ENCODE data around the gene NOXA1.
"Not testable (repeated sequence)": the region's sequence is repeated elsewhere in the genome, so short reads cannot be mapped to it uniquely, and the experiment has no call there.

The NOXA1 gene

DNA sequence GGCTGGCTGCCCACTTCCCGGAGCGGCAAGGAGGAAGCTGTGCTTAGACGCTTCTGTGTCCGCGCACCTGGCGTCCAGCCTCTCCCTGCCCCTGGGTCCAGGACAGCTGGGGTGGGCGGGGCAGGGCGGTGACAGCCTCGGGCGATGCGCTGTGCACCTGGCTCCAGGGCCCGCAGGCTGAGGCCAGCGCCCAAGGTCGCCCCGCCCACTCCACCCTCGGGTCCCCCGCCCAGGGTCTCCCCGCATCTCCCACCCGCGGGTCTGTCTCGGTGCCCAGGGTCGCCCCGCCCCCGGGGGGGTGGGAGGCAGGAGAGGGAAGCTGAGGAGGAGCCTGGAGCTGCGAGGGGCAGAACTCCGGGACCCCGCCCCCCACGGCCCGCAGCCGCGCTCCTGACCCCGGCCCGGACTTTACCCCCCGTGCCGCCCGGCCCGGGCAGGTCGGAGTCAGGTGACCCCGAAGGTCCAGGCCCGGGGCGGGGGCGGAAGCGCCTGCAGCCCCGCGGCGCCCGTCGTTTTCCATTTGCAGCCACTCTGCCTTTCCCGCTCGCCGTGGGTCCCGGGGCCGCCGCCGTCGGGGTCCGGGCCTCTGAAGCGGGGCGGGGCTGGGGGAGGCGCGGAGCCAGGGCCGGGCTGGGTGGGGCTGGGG is 18.2 kb downstream of the NOXA1 start, which contains the start of gene ENTPD8:
ENTPD8 (minus strand) TSS at position 69 of the 646 bp plus-strand sequence. CDS start 3,072 bp downstream, outside the sequence.
- DNase-seq = no peak

GRCh38 chr9:137441935-137442321 is 18.7 kb downstream of the NOXA1 start:
- DNase-seq = no peak

DNA sequence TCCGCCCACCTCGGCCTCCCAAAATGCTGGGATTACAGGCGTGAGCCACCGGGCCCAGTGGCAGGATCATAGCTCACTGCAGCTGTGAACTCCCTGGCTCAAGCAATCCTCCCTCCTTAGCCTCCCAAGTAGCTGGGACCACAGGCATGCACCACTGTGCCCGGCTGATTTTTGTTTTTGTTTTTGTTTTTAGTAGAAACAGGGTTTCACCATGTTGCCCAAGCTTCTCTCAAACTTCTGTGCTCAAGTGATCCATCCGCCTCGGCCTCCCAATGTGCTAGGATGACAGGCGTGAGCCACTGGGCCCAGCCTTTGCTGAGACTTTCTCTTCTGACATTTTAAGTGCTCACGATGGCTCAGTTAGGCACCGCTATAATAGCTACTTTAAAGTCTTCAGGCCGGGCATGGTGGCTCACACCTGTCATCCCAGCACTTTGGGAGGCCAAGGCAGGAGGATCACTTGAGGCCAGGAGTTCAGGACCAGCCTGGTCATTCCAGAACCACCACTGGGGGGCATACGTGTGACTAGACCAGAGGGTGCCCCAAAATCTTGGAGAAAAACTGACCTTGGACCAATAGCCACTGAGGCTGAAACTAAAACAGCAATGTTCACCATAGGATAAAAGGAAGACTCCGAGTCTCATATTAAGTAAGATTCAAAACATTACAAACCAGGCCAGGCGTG is 21.1 kb downstream of the NOXA1 start:
- no peak for DNase-seq

DNA sequence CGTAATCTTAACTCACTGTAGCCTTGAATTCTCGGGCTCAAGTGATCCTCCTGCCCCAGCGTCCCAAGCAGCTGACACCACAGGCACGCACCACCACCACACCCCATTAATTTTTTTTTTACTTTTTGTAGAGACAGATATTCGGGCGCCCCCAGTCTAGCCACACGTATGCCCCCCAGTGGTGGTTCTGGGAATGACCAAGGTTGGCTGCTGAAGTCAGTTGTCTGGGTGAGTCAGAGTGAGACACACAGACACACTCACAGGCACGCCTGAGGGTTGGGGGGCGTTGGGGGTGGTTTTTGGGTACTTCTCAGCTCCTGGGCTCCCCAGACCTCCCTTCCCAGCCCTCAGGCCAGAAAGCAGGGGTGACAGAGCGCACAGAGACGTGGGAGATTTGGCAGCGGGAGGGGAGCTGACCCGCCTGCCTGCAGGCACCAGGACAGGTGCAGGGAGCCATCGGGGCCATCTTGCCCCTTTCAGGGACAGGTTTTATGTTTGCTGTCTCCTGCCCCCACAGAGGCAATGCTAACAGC is 22.1 kb downstream of the NOXA1 start:
- peak; percentile 80 to 92 for DNase-seq

DNA sequence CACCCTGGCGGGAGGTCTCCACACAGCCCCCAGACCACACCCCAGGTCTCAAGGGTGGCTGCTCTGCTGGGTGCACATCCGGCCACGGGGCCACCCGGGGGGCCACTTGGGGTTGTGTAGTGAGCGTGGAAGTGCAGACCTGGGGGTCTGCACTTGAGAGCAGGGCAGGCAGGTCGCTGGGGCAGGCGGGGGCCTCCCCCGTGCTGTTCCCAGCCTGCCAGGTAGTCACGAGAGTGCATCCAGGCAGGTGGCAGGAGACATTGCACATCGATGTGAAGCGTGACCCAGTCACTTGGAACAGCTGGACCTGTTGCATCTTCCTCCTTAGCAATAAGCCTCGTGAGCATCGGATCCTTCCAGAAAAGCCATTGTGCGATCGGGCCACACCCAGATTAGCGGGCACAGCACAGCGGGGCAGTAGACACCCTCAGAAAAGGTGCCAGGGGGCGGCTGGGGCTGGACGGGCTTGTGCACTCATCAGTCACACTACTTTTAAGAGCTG is 22.8 kb downstream of the NOXA1 start:
- DNase-seq = no peak

GRCh38 chr9:137446851-137447471 is 23.8 kb downstream of the NOXA1 start:
- no peak for DNase-seq

DNA sequence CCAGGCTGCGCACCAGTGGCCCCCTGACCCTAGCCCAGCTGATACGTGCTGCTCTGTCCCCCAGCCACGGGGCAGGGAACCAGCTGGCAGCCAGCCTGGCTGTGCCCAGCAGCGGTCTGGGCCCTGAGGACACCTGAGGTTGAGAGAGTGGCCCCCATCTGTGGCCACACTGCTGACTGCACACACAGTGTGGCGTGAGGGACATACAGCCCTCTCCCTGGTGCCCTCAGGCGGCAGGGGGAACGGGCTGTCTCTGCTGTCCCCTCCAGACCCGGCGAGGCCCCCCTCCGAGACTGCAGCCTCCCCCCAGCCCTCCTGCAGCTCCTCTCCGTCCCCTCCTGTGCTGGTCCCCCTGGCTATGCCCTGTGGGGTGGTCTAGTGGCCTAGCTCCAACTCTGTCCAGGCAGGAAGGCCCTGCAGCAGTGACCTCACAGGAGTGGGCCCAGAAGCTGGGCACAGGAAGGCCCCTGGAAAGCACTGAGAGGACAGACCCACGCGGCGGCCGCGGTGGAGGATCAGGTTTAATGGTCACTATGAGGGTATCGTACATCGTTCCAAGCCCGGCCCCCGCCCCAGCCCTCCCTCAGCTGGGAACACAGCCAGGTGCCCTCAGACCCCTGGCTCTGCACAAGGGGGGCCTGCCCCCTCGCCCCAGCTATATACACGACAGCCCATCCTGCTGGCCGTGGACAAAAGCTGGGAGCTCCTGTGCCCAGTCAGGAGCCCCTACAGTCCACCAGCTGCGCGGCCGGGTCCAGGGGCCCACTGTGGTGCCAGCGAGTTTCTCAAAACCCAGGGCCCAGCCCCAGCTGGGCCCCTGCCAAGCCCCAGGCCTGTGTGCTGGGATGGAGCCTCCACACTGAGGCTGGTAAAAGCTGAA is 24.8 kb downstream of the NOXA1 start:
- DNase-seq = no peak

DNA sequence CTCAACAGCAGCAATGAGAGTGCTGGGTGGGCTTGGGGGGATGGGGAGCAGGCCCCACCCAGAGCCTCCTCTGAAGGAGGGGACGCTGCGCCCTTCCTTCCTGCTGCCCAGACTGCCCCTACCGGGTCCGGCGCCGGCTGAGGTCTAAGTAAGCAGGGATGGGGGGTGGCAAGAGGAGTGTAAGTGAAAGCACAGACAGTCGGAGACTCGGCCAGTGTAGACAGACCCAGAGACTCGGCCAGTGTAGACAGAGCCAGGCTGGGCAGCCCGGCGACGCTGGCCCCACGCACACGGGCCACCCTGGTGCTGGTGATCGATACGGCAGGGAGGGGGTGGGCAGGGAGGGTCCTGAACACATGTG is 25.4 kb downstream of the NOXA1 start:
- no peak for DNase-seq

- no peak for DNase-seq
Observed at GRCh38 chr9:137449081-137449844, 26.1 kb downstream of the NOXA1 start.

- DNase-seq = peak; percentile 71 to 76
Observed at GRCh38 chr9:137449931-137450538, 26.8 kb downstream of the NOXA1 start.

DNA sequence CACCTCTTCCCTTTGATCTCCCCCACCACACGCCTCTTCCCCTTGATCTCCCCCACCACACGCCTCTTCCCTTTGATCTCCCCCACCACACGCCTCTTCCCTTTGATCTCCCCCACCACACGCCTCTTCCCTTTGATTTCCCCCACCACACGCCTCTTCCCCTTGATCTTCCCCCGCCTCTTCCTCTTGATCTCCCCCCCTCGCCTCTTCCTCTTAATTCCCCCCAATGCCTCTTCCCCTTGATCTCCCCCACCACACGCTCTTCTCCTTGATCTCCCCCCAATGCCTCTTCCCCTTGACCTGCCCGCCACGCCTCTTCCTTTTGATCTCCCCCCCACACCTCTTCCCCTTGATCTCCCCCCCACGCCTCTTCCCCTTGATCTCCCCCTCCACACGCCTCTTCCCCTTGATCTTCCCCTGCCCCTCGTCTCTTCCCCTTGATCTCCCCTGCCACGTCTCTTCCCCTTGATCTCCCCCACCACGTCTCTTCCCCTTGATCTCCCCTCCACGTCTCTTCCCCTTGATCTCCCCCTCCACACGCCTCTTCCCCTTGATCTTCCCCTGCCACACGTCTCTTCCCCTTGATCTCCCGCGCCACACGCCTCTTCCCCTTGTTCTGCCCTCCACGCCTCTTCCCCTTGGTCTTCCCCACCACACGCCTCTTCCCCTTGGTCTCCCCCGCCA is 27.5 kb downstream of the NOXA1 start:
- not testable (repeated sequence) for DNase-seq

- DNase-seq = not testable (repeated sequence)
Observed at GRCh38 chr9:137451264-137452005, 28.2 kb downstream of the NOXA1 start.

DNA sequence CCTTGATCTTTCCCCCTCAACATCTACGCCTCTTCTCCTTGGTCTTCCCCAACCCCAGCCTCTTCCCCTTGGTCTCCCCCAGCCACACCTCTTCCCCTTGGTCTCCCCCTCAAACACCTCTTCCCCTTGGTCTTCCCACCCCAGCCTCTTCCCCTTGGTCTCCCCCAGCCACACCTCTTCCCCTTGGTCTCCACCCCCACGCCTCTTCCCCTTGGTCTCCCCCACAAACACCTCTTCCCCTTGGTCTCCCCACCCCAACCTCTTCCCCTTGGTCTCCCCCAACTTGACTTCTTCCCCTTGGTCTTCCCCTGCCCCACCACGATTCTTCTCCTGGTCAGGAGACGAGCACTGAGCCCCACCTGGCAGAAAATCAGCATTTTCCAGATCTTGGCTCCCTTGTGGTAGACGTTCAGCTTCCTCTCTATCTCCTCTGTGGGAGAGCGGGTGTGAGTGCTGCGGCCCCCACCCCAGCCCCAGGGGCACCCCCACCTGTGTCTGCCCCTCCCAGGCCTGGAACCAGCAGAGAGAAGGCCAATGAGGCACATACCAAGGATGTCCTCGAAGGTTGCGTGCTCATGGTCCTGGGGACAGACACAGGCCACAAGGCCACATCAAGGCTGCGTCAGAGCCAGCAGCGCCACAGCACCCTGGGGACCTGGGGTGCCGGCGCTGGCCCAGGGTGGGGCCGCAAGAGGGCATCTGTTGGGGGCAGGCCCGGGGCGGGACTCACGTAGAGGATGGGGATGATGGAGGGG is 29.0 kb downstream of the NOXA1 start:
- no peak for DNase-seq

DNA sequence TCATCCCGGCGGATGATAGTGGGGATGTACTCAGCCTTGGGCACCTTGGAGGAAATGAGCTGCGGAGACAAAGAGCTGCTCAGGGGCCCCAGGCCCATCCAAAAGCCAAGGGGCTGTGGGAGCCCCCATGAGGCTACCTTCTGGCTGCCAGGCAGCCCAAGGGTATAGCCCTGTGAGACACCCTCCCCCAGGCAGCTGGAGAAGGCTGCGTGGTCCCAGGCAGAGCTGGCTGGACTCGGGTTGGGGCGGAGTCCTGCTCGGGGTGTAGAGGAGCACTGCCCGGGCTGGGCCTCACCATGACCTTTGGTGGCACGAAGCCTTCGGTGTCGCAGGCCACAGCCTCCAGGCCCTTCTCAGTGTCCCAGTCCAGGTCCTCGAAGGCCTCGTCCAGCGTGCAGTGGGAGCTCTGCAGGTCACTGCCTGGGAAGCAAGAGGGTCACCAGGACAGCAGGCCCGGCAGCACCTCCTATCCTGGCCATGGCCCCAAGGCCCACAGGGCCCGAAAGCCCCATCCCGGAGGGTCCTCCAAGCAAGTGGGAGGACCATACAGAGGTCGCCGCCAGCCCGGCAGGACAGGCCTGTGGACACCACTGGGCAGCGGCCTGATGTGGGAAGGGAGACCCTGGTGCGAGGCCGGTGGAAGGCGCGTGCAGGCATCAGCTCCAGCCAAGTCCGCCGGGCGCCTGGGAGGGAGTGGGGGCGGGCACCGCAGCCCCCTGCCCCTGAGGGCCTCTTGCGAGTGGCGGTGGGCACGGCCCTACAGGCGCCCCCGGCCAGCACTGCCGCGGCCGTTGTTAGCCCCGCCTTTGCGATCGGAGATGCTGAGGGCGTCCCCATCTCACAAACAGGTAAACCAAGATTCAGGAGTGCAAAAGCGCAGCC is 29.8 kb downstream of the NOXA1 start:
- no peak for DNase-seq

DNA sequence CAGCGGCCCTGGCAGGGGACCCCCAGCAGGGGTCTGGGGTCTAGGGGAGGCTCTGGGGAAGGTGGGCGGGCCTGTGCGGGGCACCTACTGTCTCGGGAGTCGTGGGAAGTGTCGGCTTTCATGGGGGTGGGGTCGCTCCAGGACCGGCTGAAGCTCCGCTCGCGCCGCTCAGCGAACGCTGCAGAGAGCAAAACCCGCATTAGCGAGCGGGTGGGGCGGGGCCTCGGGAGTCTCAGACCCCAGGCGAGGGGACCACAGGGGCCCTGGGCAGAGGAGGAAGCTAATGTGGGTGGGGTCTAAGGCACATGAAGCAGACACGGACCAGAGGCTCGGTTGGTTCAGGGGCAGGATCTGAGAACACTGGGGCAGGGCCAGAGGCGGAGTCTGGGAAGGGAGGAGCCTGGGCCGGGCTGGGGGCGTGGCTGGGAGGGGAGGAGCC is 30.5 kb downstream of the NOXA1 start:
- DNase-seq = peak; percentile 60 to 62

DNA sequence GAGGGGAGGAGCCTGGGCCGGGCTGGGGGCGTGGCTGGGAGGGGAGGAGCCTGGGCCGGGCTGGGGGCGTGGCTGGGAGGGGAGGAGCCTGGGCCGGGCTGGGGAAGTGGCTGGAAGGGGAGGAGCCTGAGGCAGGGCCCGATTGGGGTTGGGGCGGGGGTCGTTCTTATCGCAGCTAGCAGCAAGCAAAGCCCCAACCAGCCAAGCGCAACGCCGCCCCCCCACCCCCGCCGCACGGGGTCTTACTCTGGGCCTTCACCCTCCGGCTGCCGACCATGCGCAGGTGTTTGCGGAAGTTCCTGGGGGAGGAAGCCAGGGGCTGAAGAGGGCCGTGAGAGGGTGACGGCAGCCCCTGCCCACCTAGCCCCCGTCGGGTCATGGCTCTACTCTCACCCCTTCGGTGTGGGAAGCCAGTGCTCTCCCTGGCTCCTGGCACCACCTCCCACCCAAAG is 31.0 kb downstream of the NOXA1 start:
- peak; percentile 48 to 54 for DNase-seq

DNA sequence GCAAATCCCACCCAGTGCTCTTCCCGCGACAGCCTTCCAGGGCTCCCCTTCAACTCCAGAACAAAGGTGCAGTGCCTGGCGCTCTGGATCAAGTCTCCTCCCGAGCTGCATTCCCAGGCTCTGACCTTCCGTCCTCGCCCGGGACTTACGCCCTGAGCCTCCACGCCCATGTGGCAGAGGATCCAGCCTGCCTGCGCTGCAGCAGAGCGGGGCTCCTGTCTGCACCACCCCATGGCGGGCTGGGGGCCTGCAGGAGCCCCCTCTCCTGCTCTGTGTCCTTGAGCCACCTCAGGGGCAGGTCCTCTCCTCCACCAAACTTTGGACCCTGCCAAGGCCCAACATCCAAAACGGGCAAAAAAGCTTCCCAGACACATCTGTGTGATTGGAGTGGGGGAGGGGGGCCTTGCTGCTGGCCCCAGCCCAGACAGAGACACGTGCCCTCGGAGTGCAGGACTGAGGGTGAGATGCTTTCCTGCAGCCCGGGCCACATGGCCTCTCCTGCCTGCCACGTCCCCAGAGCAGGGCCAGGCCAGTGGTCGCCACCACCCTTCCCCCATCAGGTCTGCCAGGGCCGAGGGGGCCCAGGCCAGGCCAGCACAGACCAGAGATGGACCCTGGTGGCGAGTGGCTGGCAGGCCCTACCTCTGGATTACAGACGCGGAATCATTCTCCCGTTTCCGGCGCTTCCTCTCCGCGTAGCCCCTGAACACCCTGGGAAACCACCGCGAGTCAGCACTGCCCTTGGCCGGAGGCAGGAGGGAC is 31.6 kb downstream of the NOXA1 start:
- DNase-seq = no peak

Data from activated CD4-positive, alpha-beta T cell treated with anti-CD3 and anti-CD28 coated beads for 4 hours (primary cell).